Thyroid gland (tissue), 4 donors: Measurements from ENCODE around the gene CCZ1B.

ENCODE experiments used
- CTCF ChIP-seq, 6 experiments: fragments of 200-600 bp in 3 of 6; fragments of 450-650 bp in 3 of 6; sonication (generic) in 3 of 6; IDR thresholded peaks; one replicate each; pipeline ENCODE4 v1.5.1; 2016 to 2019; ENCODE audit warnings: antibody characterized with exemption in 6 of 6, mild to moderate bottlenecking in 2 of 6, inconsistent platforms in 1 of 6, moderate library complexity in 1 of 6
- POLR2A ChIP-seq, 2 donors: fragments of 450-650 bp; IDR thresholded peaks; one replicate each; pipeline ENCODE4 v1.6.1; 2017; ENCODE audit warnings: antibody characterized with exemption in 2 of 2, mild to moderate bottlenecking in 2 of 2, moderate library complexity in 1 of 2

GRCh38 chr7:6833636-6834035 lies 7.6 kb upstream of the CCZ1B start:
- TF ChIP-seq POLR2A (IDR thresholded peaks at IDR 0.05) = no peak
- no peak for TF ChIP-seq CTCF (IDR thresholded peaks at IDR 0.05)
